Astrocyte (in vitro differentiated cells and primary cell): Measurements from ENCODE around the gene SMAD3. TPM values are rescaled to one million over a fixed set of nuclear protein-coding genes. Genes with fewer than 3 reads are reported as not detected.
A peak's percentile ranks its signal among the peaks of the same experiment; 100 is the strongest.

Source experiments
- DNase-seq: peaks from one replicate; pipeline ENCODE4 v3.0.0-alpha.2; 2010; ENCODE audit warnings: low read depth
- FAIRE-seq: peaks from 2 replicates; lab custom pipeline; 2011; peaks lifted over from hg19 to GRCh38; lab: Jason Lieb, UNC
- H2AFZ ChIP-seq: 2 replicates; pipeline ENCODE4 v1.6.0; 2012; ENCODE audit warnings: low read depth, low read length, inconsistent platforms
- H3K27ac ChIP-seq: 2 replicates; pipeline ENCODE4 v1.5.1; 2011; ENCODE audit warnings: low read depth, low read length, inconsistent platforms
- H3K27me3 ChIP-seq: 2 replicates; pipeline ENCODE4 v1.6.0; 2011; ENCODE audit warnings: low read length, inconsistent platforms; ENCODE audit not compliant: insufficient read depth
- H3K36me3 ChIP-seq: 2 replicates; pipeline ENCODE4 v1.5.1; 2011; ENCODE audit warnings: low read length, inconsistent platforms; ENCODE audit not compliant: insufficient read depth
- H3K4me1 ChIP-seq: 2 replicates; pipeline ENCODE4 v1.5.1; 2011; ENCODE audit warnings: low read length, inconsistent platforms; ENCODE audit not compliant: insufficient read depth
- H3K4me2 ChIP-seq: 2 replicates; pipeline ENCODE4 v1.6.0; 2012; ENCODE audit warnings: low read length, inconsistent platforms
- H3K4me3 ChIP-seq: 2 replicates; pipeline ENCODE4 v1.5.1; 2011; ENCODE audit warnings: low read depth, mild to moderate bottlenecking, low read length, inconsistent platforms; ENCODE audit not compliant: insufficient read depth
- H3K79me2 ChIP-seq: 2 replicates; pipeline ENCODE4 v1.6.0; 2012; ENCODE audit warnings: mild to moderate bottlenecking, low read length, inconsistent platforms; ENCODE audit not compliant: insufficient read depth
- H3K9ac ChIP-seq: 2 replicates; pipeline ENCODE4 v1.6.0; 2012; ENCODE audit warnings: mild to moderate bottlenecking, low read length, inconsistent platforms
- H3K9me3 ChIP-seq: 2 replicates; pipeline ENCODE4 v1.5.1; 2012; ENCODE audit warnings: low read depth, mild to moderate bottlenecking, low read length, inconsistent platforms; ENCODE audit not compliant: insufficient read depth
- H4K20me1 ChIP-seq: 2 replicates; pipeline ENCODE4 v1.6.0; 2012; ENCODE audit warnings: low read length, inconsistent platforms; ENCODE audit not compliant: insufficient read depth
- H3K27ac Mint-ChIP-seq: one replicate; pipeline ENCODE4 v1.8.0; 2021; ENCODE audit warnings: mild to moderate bottlenecking, mixed read lengths; ENCODE audit not compliant: unreplicated experiment
- H3K27me3 Mint-ChIP-seq: one replicate; pipeline ENCODE4 v1.8.0; 2021; ENCODE audit warnings: low read depth, mixed read lengths; ENCODE audit not compliant: unreplicated experiment
- H3K36me3 Mint-ChIP-seq: one replicate; pipeline ENCODE4 v1.8.0; 2021; ENCODE audit warnings: low read depth, mixed read lengths; ENCODE audit not compliant: unreplicated experiment
- H3K4me1 Mint-ChIP-seq: one replicate; pipeline ENCODE4 v1.8.0; 2021; ENCODE audit warnings: low read depth, mixed read lengths; ENCODE audit not compliant: unreplicated experiment
- H3K4me3 Mint-ChIP-seq: one replicate; pipeline ENCODE4 v1.8.0; 2021; ENCODE audit warnings: mild to moderate bottlenecking, moderate library complexity, mixed read lengths; ENCODE audit not compliant: unreplicated experiment
- H3K9me3 Mint-ChIP-seq: one replicate; pipeline ENCODE4 v1.8.0; 2021; ENCODE audit warnings: mild to moderate bottlenecking, mixed read lengths; ENCODE audit not compliant: unreplicated experiment
- EZH2 ChIP-seq: IDR thresholded peaks from 2 replicates; pipeline ENCODE4 v1.6.1; 2012; ENCODE audit warnings: mild to moderate bottlenecking, low read length, inconsistent platforms; ENCODE audit not compliant: insufficient read depth
- total RNA-seq: library from RNA; stranded (reverse); gene quantifications from 2 replicates; pipeline ENCODE4 v1.2.1, GENCODE V29; 2021
- TF ChIP-seq, protein P1 (sequence below): IDR thresholded peaks from 2 replicates; pipeline ENCODE4 v1.5.1; 2011; ENCODE audit warnings: low read depth, mild to moderate bottlenecking, inconsistent platforms, low read length, moderate library complexity; ENCODE audit not compliant: insufficient read depth

The SMAD3 gene
- total RNA-seq, 1 donor from 2014 or later: 78.0 TPM

DNA sequence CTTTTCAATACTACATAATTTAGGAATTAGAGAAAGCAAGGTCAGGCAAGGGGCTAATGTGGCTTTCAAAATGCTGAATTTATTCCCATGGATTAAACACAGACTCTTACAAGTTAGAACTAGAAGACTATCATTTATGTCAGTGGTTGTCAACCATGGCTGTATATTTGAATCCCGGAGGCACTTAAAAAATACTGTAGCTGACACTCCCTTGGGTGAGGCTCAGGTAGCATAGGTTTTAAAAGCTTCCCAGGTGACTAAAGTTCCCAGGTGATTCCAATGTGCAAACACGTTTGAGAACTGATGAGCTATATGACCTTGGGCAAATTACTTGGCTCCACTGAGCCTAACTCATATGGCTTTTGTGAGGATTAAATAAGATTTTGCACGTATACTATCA, 159.5 kb downstream of the SMAD3 start:
- H3K9me3 Mint-ChIP-seq: no peaks in the 10 kb centered on the region
- no peak for DNase-seq
- H3K9ac ChIP-seq: no peak overlapping the region
- peaks cover 12% of the 10 kb centered on the region for H3K4me1 Mint-ChIP-seq
- H3K4me3 Mint-ChIP-seq: no peak overlapping the region
- peaks cover 16% of the 10 kb centered on the region for H3K36me3 Mint-ChIP-seq
- H3K27ac ChIP-seq: no peak overlapping the region
- H3K27ac Mint-ChIP-seq: no peak overlapping the region
- peak; percentile 50 for FAIRE-seq
- H3K4me2 ChIP-seq: no peak overlapping the region
- no peaks in the 10 kb centered on the region for H3K27me3 Mint-ChIP-seq
- H3K4me3 ChIP-seq: no peak overlapping the region
- H3K36me3 ChIP-seq: no peaks in the 10 kb centered on the region
- H4K20me1 ChIP-seq: peaks cover 26% of the 10 kb centered on the region
- no peaks in the 10 kb centered on the region for H3K79me2 ChIP-seq
- H3K27me3 ChIP-seq: no peaks in the 10 kb centered on the region
- no peaks in the 10 kb centered on the region for H3K9me3 ChIP-seq
- TF ChIP-seq, protein P1, sequence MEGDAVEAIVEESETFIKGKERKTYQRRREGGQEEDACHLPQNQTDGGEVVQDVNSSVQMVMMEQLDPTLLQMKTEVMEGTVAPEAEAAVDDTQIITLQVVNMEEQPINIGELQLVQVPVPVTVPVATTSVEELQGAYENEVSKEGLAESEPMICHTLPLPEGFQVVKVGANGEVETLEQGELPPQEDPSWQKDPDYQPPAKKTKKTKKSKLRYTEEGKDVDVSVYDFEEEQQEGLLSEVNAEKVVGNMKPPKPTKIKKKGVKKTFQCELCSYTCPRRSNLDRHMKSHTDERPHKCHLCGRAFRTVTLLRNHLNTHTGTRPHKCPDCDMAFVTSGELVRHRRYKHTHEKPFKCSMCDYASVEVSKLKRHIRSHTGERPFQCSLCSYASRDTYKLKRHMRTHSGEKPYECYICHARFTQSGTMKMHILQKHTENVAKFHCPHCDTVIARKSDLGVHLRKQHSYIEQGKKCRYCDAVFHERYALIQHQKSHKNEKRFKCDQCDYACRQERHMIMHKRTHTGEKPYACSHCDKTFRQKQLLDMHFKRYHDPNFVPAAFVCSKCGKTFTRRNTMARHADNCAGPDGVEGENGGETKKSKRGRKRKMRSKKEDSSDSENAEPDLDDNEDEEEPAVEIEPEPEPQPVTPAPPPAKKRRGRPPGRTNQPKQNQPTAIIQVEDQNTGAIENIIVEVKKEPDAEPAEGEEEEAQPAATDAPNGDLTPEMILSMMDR: no peak
- no peak for TF ChIP-seq EZH2
- no peak overlapping the region for H2AFZ ChIP-seq
- no peaks in the 10 kb centered on the region for H3K4me1 ChIP-seq

DNA sequence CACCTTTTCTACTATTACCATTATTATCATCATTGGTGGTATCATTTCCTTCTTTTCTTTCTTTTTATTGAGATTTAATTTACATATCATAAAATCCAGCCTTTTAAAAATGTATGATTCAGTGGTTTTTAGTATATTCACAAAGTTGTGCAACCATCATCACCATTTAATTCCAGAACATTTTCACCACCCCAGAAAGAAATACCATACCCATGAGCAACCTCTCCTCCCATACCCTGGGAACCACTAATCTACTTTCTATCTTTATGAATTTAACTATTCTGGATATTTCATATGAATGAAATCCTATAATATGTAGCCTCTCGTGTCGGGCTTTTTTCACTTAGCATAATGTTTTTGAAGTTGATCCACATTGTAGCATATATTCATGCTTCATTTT, 159.9 kb downstream of the SMAD3 start:
- Mint-ChIP-seq H3K27me3 (no peaks in the 10 kb centered on the region), H3K27ac (peak overlapping the region; percentile 30), H3K9me3 (no peaks in the 10 kb centered on the region), H3K36me3 (peaks cover 14% of the 10 kb centered on the region), H3K4me1 (peaks cover 12% of the 10 kb centered on the region), H3K4me3 (no peak overlapping the region)
- H3K27ac ChIP-seq: no peak overlapping the region
- H3K9ac ChIP-seq: no peak overlapping the region
- H3K4me2 ChIP-seq: no peak overlapping the region
- H3K79me2 ChIP-seq: no peaks in the 10 kb centered on the region
- H3K4me1 ChIP-seq: no peaks in the 10 kb centered on the region
- no peaks in the 10 kb centered on the region for H3K27me3 ChIP-seq
- peaks cover 26% of the 10 kb centered on the region for H4K20me1 ChIP-seq
- no peak overlapping the region for H3K4me3 ChIP-seq
- H2AFZ ChIP-seq: no peak overlapping the region
- FAIRE-seq (no peak), DNase-seq (peak; percentile 36)
- TF ChIP-seq, protein P1: no peak
- TF ChIP-seq EZH2: no peak
- peaks cover 4% of the 10 kb centered on the region for H3K36me3 ChIP-seq
- H3K9me3 ChIP-seq: no peaks in the 10 kb centered on the region

- Histone ChIP-seq H2AFZ (no peak overlapping the region), H3K36me3 (peaks cover 13% of the 10 kb centered on the region), H3K79me2 (no peaks in the 10 kb centered on the region), H3K4me2 (no peak overlapping the region), H3K4me3 (no peak overlapping the region), H4K20me1 (peaks cover 21% of the 10 kb centered on the region), H3K9me3 (no peaks in the 10 kb centered on the region), H3K27me3 (no peaks in the 10 kb centered on the region), H3K27ac (no peak overlapping the region), H3K9ac (no peak overlapping the region), H3K4me1 (no peaks in the 10 kb centered on the region)
- no peak overlapping the region for H3K4me3 Mint-ChIP-seq
- H3K27ac Mint-ChIP-seq: no peak overlapping the region
- peaks cover 14% of the 10 kb centered on the region for H3K4me1 Mint-ChIP-seq
- no peak for DNase-seq
- no peaks in the 10 kb centered on the region for H3K9me3 Mint-ChIP-seq
- FAIRE-seq: no peak
- peaks cover 20% of the 10 kb centered on the region for H3K36me3 Mint-ChIP-seq
- no peaks in the 10 kb centered on the region for H3K27me3 Mint-ChIP-seq
- TF ChIP-seq, protein P1: no peak
- TF ChIP-seq EZH2: no peak
Observed at GRCh38 chr15:67227431-67227830, 162.0 kb downstream of the SMAD3 start.
